Stimulated activated CD4-positive, alpha-beta T cell treated with anti-CD3 and anti-CD28 coated beads, Interleukin-4, amount 100 ng/mL, for 48 hours (primary cell): ENCODE data around the gene EIF6.
A peak's percentile ranks its signal among the peaks of the same experiment; 100 is the strongest.

ENCODE experiments used
- DNase-seq, 2 donors: peaks; one replicate each; pipeline ENCODE4 v3.0.0-alpha.2; 2020; ENCODE audit warnings: low read depth in 2 of 2

The EIF6 gene

GRCh38 chr20:35294293-35294685 lies 9.7 kb upstream of the EIF6 start:
- no peak for DNase-seq

- DNase-seq, result no peak
Observed at GRCh38 chr20:35293303-35294292, 9.0 kb upstream of the EIF6 start.

- DNase-seq, result no peak
Observed at GRCh38 chr20:35292504-35293285, 8.1 kb upstream of the EIF6 start.

- no peak for DNase-seq
Observed at GRCh38 chr20:35291654-35292503, 7.3 kb upstream of the EIF6 start, which contains the start of gene FAM83C. FAM83C (minus strand) TSS chr20:35292425; CDS start chr20:35292304, 121 bp downstream.

- no peak for DNase-seq
Observed at GRCh38 chr20:35290887-35291417, 6.4 kb upstream of the EIF6 start.

GRCh38 chr20:35290186-35290886 lies 5.8 kb upstream of the EIF6 start:
- no peak for DNase-seq

- DNase-seq, result no peak
Observed at GRCh38 chr20:35288325-35289060, 3.9 kb upstream of the EIF6 start.

GRCh38 chr20:35287509-35288324 lies 3.1 kb upstream of the EIF6 start:
- no peak for DNase-seq

GRCh38 chr20:35286899-35287508 lies 2.4 kb upstream of the EIF6 start:
- DNase-seq, result no peak

GRCh38 chr20:35286077-35286898 lies 1.7 kb upstream of the EIF6 start:
- no peak for DNase-seq

- no peak for DNase-seq
Observed at GRCh38 chr20:35285806-35286076, 1.2 kb upstream of the EIF6 start.

- DNase-seq, result no peak
Observed at GRCh38 chr20:35284992-35285805, 627 bp upstream of the EIF6 start.

GRCh38 chr20:35283441-35284266 lies 918 bp downstream of the EIF6 start:
- peak in 1 of 2 donors; percentile 18 for DNase-seq

GRCh38 chr20:35281506-35282101 lies 3.0 kb downstream of the EIF6 start:
- no peak for DNase-seq

- DNase-seq, result no peak
Observed at GRCh38 chr20:35280523-35280922, 4.0 kb downstream of the EIF6 start.
